Skeletal muscle cell (primary cell): Measurements from ENCODE around the gene FAM110A.

Source experiments
- DNase-seq: peaks from one replicate; pipeline ENCODE4 v3.0.0-alpha.2; 2010; ENCODE audit warnings: low read depth
- H3K4me3 ChIP-seq: 2 replicates; pipeline ENCODE4 v1.5.1; 2011; ENCODE audit warnings: low read depth, mild to moderate bottlenecking, control low read depth, low read length, moderate library complexity

FAM110A gene

GRCh38 chr20:865440-865839 lies 31.9 kb downstream of the FAM110A start:
- no peak for DNase-seq
- H3K4me3 ChIP-seq = no peak overlapping the region

- H3K4me3 ChIP-seq = no peak overlapping the region
- no peak for DNase-seq
These were observed 34.8 kb downstream of the FAM110A start for GRCh38 chr20:868279-868678.

DNA sequence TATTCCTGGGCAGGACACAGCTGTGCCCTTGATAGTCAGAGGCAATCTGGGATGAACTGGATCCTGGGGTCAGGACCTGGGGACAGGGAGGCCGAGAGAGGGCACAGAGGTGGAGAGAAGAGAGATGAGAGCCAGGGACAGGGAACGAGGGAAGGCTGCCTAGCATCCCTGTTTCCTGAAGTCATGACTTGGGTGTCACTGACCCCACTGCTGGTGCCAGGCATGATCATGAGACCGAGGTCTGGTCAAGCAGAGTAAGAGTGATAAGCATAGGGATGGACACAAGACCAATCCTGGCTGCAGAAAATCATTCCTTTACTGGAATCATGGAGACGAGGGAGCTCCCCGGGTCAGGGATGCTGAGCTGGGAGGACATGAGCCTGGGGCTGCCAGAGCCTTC lies 36.1 kb downstream of the FAM110A start:
- H3K4me3 ChIP-seq = no peak overlapping the region
- no peak for DNase-seq

DNA sequence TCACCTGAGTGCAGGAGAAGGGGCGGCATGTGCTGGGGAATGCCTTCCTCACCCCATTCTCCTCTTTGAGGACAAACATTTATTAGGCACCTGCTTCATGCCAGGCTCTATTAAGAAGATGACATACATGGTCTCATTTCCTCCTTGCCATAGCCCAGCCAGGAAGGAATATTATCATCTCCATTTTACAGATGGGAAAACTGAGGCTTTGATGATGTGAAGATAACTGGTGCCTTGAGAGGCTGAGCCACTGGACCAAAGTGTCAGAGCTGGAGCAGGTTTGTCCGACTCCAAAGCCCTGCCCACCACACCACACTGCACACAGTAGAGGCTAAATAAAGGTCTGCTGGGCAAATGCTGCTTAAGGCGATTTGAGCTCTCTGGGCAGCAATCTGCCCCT lies 37.2 kb downstream of the FAM110A start:
- no peak overlapping the region for H3K4me3 ChIP-seq
- no peak for DNase-seq

GRCh38 chr20:871436-871835 lies 37.9 kb downstream of the FAM110A start:
- DNase-seq = no peak
- H3K4me3 ChIP-seq = no peak overlapping the region

- DNase-seq = no peak
- H3K4me3 ChIP-seq = no peak overlapping the region
These were observed 38.4 kb downstream of the FAM110A start for GRCh38 chr20:871948-872347.

DNA sequence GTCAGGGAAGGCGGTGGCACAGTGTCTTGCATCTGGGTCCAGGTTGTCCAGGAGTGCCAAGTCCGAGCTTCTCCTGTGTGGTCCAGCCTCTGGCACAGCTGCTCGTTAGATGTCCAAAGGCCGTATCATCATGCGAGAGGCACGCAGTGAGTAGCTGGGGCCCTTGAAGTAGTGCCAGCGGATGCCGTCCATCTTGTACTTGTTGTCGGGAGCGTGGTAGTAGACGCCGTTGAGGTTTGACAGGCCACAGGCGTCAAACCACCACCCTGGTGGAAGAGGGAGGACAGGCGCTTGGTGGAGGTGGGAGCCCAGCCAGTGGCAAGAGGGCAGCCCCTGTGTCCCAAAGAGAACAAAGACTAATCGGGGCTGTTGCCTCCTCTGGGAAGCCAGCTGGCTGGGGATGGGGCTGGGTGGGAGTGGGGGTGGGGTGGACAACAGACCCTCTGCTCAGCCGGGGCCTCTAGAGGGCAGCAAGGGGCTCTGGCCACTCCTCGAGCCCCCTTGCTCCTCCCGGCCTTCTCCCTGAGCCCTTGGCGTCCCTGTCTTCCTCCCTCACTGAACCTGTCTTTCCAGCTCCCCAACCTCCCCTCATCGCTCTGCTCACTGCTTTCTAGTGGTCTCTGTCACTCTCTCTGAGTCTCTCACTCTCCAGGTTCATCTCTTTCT lies 39.5 kb downstream of the FAM110A start:
- DNase-seq = no peak
- H3K4me3 ChIP-seq = no peak overlapping the region

GRCh38 chr20:873875-874607 lies 40.5 kb downstream of the FAM110A start:
- H3K4me3 ChIP-seq = no peak overlapping the region
- no peak for DNase-seq

- H3K4me3 ChIP-seq = no peak overlapping the region
- no peak for DNase-seq
These were observed 41.6 kb downstream of the FAM110A start for GRCh38 chr20:875115-875514.

DNA sequence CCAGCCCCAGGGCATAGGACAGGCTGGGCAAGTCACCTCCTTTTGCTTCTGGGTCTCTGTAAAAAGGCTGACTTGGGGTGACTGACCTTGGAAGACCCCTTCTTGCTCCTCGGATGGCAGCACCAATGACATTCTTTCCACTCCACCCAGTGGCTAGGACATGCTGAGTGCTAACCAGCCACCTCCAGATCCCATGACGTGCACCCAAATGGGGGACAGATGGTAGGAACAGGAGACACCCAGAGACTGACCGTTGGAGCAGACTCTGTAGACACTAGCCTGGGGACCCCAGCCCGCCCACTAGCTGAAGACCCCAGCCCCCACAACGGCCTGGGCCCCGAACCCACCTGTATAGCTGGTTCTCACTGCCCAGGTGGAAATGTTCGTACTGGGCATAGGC lies 44.3 kb downstream of the FAM110A start:
- DNase-seq = no peak
- H3K4me3 ChIP-seq = no peak overlapping the region

- DNase-seq = peak; percentile 6
- no peak overlapping the region for H3K4me3 ChIP-seq
These were observed 45.2 kb downstream of the FAM110A start for GRCh38 chr20:878511-879307.

DNA sequence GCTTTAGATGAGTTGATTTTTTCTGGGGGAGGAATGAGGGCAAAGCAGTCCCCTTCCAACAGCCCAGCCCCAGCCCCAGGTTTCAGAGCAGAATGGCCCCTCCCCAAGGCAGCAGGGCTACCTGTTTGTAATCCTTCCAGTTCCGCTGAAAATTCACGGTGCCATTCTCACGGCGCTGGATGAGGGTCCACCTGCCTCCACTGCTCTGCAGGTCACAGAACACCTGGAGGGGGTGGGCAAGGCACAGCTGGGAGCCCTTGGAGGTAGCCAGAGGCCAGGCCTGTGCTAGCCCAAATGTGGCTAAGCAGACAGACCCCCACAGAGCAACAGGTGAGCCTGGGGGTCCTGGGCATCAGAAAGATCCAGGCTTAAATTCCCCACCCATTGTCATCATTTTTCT lies 46.1 kb downstream of the FAM110A start:
- DNase-seq = no peak
- H3K4me3 ChIP-seq = no peak overlapping the region

- DNase-seq = no peak
- no peak overlapping the region for H3K4me3 ChIP-seq
These were observed 47.7 kb downstream of the FAM110A start for GRCh38 chr20:881051-881782.

DNA sequence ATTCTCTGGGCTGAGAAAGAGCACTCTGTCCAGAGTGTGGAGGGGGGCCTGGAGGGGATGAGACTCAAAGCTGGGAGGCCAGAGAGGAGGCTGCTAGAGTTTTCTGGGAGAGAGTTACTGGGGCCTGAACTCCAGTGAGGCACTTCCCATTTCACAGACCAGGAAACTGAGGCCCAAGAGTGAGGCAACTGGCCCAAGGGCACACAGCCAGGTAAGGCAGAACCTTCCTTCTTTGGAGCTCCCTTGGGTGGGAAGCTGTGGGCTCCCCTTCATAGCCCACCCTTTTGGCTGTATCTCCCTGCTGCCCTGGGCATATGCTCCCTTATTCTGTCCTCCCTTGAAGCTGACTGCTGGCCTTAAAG lies 48.2 kb downstream of the FAM110A start:
- no peak overlapping the region for H3K4me3 ChIP-seq
- DNase-seq = no peak

DNA sequence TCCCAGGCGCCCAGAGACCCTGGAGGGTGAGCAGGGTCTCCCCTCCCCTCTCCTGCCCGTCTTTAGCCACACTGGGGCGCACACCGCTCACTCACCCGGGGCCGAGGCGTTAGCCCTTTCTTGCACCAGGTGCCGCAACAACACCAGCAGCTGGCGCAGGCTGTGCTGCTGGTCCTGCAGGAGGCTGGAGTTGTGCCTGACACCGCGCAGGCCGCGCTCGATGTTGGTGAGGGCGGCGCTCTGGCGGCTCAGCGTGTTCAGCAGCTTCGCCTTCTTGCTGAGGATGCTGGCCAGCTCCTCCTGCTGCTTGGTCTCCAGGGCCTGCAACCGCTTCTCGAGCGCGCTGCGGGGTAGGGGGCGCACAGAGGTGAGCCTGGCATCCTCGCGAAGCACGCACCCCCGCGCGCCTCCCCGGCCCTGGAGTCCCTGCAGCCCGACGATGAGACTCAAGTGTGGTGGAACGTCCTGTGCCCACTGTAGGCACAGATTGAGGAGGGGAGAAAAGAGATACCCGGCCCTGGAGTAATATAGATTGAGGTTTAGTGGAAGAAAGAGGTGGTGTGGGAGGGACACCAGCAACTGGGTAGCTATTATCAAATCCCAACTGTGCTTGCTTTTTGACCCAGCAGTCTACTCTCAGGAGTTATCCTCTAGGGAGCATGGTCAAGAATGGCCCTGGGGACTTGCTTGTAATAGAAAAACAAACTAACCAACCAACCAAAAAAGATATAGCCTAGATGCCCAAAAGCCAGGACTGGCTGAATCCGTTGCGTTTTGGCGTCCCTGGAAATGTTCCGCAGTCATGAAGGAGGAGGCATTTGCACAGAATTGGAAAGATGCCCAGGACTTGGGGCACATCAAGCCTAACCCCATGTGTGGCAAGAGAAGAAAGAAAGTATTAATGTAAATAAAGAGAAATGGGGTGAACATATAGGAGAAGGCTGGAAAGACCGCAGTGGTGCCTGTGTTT lies 51.8 kb downstream of the FAM110A start:
- DNase-seq = peak; percentile 18
- H3K4me3 ChIP-seq = no peak overlapping the region

DNA sequence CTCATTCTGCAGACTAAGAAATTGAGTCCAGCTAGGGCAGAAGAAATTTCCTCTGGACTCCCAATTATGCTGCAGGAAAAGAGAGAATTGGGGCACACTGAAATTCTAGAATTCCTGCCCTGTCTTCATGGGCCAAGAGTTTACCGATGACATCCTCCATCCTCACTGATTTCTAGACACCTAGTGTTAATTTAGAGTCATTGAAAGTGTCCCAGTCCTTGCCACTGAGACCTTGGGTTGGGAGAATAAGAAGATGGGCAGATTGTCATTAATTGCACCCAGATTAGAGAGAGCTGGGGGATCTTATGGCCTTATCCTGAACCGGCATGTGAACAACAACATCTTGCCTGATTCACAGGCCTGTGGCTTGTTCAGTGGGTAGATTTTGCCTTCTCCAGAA lies 53.6 kb downstream of the FAM110A start:
- no peak for DNase-seq
- no peak overlapping the region for H3K4me3 ChIP-seq

DNA sequence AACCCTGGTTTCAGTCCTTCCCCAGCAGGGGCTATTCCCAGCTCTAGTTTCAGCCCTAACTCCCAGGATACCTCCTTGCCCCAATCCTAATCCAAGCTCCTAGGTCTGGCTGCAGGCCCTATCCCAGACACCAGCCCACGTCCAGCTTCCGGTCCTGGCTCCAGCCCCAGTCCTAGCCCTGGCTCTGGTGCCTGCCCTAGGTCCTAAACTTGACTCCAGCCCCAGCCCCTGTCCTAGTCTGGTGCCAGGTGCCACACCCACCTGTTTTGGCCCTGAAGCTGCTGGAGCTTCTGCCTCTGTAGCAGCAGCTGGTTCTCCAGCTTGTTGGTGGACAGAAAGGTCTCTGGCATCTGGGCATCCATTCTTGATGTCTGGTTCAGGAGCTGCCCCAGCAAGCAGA lies 54.5 kb downstream of the FAM110A start:
- no peak for DNase-seq
- H3K4me3 ChIP-seq = no peak overlapping the region

GRCh38 chr20:889106-889505 lies 55.6 kb downstream of the FAM110A start:
- no peak for DNase-seq
- no peak overlapping the region for H3K4me3 ChIP-seq

DNA sequence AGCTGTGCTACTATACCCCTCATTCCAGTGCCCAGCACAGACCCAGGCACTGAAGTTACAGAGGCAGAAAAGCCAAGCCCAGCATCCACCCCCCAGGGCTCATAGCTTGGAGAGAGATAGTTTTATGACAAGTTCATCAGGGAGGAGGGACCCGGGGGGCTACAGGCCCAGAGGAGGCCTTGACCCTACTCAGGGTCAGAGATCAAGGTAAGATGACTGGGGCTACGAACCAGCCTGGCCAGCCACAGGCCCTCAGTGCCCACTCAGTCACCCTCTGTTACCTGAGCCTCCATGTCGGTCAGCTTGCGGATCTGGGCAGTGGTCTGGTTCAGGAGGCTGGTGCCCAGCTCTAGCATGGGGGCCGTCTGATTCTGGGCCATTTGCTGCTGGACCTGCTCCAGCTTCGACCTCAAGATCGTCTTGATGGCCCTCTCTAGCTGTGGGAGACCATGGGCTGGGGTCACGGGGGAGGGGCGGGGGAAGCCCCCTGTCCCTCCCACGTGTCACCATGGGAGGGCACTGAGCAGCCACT lies 56.5 kb downstream of the FAM110A start:
- no peak for DNase-seq
- H3K4me3 ChIP-seq = no peak overlapping the region
